ENCODE measurements around the gene HCRT. TPM values are rescaled to one million over a fixed set of nuclear protein-coding genes. Genes with fewer than 3 reads are reported as not detected.
"Not testable (repeated sequence)": the region's sequence is repeated elsewhere in the genome, so short reads cannot be mapped to it uniquely, and the experiment has no call there.

HCRT gene, protein sequence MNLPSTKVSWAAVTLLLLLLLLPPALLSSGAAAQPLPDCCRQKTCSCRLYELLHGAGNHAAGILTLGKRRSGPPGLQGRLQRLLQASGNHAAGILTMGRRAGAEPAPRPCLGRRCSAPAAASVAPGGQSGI
- polyA plus RNA-seq, result not detected

DNA sequence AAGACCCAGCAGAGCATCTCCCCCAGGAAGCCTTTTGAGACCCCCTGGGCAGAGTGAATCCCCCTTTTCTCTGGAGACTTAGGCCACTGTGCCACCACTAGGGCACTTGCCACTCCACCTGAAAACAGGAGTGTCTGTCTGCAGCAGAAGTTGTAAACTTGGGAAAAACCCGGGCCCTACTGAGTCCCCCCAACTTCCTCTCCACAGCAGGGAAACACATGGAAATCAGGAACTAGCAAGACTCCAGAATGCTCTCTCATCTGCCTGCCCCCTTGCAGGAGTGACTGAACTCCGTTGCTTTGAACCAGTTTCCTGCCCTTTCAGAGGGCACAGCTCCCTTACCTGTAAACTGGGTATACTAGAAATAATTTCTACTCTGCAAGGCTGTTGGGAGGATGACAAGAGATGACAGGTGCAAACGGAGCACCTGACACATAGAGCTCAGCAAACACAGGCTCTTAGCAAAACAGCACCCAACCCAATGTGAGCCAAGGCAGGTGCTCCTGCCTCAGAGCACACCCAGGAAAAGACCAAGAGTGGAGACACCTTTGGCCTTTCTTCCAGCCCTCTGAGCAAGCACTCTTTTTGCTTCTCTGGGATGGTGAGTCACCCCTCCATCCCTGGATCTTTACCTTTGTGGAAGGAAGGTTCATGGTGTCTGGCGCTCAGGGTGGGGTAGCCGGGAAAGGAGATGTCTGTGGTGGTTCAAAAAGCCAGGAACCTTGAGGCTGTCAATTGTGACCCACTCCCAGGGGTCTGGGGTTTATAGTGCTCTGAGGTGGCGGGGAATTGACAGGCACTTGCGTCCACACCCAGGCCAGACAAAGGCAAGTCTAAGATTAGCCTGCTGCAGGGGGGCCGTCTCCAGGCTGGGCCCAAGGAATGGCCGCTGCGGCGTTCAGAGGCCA is at the start of gene HCRT:
HCRT (minus strand) TSS at position 740 of the 908 bp plus-strand sequence; CDS start at position 653, 87 bp downstream.
- H3K9me3 Mint-ChIP-seq, result no peaks in the 10 kb centered on the region
- H3K27me3 Mint-ChIP-seq (ENCODE audit: low read depth in 3 of 3), result peaks cover 0 to 7% (median 3%) of the 10 kb centered on the region in 3 donors
- H3K36me3 Mint-ChIP-seq, result peaks cover 0 to under 1% (median 0%) of the 10 kb centered on the region in 3 donors
- no peak for DNase-seq
- H3K4me1 Mint-ChIP-seq, result peaks cover 34 to 38% of the 10 kb centered on the region in 2 donors
- H3K27ac Mint-ChIP-seq, result peak within 1 kb of the TSS in 4 of 6 donors; percentile 71 to 81 (median 74)
- H3K4me3 Mint-ChIP-seq, result peak within 1 kb of the TSS; percentile 80 to 95 (median 92)

DNA sequence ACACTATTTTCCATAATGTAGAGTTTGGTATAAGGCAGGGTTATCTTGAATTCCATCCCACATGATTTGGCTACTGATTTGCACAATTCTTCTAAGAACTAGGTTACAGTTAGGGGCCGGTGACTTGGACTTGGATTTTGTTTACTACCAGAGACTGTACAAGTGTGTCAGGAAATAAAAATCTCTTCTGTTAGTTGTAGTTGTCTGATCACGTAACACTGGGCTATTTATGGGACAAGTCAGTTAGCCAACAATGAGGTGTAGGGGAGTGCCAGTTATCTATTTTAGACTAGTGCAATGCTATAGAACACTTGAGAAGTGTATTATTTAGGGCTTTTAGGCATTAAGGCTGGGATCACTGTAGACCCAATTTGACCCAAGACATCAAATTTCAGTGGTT is 48.7 kb upstream of the HCRT start:
- Mint-ChIP-seq H3K36me3 (no peaks in the 10 kb centered on the region), H3K27ac (peak overlapping the region in 1 of 6 donors; percentile 17), H3K4me1 (peaks cover 5 to 24% of the 10 kb centered on the region in 2 donors), H3K27me3 (ENCODE audit: low read depth in 3 of 3) (no peaks in the 10 kb centered on the region), H3K4me3 (no peak overlapping the region), H3K9me3 (no peaks in the 10 kb centered on the region)
- DNase-seq, result no peak

DNA sequence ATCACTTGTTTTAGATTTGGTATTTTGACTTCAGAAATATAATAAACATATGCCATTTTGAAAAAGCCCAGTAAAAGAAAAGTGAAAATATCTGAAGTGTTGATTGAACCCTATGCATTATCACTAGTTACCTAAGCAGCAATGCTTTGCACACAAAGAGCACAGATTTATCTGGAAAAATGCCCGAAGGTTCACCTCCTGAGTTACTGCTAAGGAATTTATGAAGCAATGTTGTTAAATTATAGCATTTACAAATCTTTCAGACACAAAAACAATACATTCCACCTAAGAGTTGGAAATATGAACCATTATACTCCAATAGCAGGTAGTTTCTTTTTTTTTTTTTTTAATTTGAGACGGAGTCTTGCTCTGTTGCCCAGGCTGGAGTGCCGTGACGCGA is 47.9 kb upstream of the HCRT start:
- peaks cover 0 to 2% (median 0%) of the 10 kb centered on the region in 3 donors for H3K36me3 Mint-ChIP-seq
- no peaks in the 10 kb centered on the region for H3K27me3 Mint-ChIP-seq (ENCODE audit: low read depth in 3 of 3)
- no peak for DNase-seq
- no peak overlapping the region for H3K27ac Mint-ChIP-seq
- H3K4me3 Mint-ChIP-seq, result no peak overlapping the region
- H3K9me3 Mint-ChIP-seq, result no peaks in the 10 kb centered on the region
- H3K4me1 Mint-ChIP-seq, result peaks cover 5 to 24% of the 10 kb centered on the region in 2 donors

DNA sequence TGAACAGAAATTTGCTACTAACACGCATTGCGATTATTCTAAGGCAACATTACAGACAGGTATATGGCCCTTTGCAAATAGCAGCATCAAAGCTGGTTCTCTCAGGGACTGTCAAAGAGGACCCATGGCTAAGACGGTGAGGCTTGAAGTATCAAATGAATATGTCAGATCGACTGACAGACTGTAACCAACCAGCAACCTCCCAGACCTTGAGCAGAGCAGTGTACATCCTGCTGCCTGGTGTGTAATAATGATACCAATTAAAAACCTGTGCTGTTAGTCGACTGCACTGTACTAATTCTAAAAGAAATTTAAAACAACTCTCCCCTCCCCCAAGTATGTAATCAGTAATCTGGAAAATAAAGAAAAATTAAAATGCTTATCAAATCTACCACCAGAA is 45.0 kb upstream of the HCRT start:
- Mint-ChIP-seq H3K27ac (peak overlapping the region in 1 of 6 donors; percentile 60), H3K9me3 (no peaks in the 10 kb centered on the region), H3K4me3 (no peak overlapping the region), H3K4me1 (peaks cover 0 to 18% of the 10 kb centered on the region in 2 donors), H3K27me3 (ENCODE audit: low read depth in 3 of 3) (no peaks in the 10 kb centered on the region), H3K36me3 (peaks cover 0 to 7% (median 3%) of the 10 kb centered on the region in 3 donors)
- DNase-seq, result no peak

DNA sequence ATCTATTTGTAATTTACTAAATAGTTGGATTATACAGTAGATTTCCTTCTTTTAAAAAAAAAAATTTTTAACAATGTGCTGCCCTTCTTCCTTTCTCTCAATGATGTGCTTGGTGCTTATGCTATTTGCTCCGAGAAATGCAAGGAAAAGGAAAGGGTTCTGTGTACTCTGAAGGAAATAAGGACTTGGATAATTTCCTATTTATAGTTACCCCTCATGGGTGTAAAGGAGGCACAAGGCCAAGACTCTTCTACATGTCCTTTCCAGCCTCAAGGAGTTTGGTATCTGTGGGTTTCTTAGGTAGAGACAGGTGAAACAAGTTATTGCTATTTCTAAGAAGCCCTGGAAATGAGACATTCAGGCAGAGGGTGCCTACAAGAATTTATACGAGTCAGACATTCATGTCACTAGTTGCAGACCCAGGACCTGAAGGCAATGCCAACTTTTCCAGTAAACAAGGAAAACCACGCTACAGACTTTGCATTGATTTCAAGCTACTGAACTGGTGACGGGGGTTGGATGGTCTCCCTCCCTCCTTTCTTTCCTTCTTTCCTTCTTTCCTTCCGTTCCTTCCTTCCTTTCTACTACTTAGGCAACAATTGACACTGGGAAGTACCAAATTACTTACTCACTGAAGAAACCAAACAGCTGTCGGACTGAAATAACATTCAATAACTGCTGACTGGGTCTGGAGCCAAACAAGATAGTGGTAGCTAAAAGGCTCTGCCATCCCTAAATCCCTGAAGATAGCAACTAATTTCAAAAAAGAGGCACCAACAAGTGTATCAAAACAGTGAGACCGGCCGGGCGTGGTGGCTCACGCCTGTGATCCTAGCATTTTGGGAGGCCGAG is 42.8 kb upstream of the HCRT start:
- Mint-ChIP-seq H3K4me3 (no peak overlapping the region), H3K9me3 (no peaks in the 10 kb centered on the region), H3K27ac (peak overlapping the region in 3 of 6 donors; percentile 31 to 70 (median 60)), H3K36me3 (peaks cover 3 to 7% (median 6%) of the 10 kb centered on the region in 3 donors), H3K4me1 (peaks cover 4 to 8% of the 10 kb centered on the region in 2 donors), H3K27me3 (ENCODE audit: low read depth in 3 of 3) (no peaks in the 10 kb centered on the region)
- no peak for DNase-seq

DNA sequence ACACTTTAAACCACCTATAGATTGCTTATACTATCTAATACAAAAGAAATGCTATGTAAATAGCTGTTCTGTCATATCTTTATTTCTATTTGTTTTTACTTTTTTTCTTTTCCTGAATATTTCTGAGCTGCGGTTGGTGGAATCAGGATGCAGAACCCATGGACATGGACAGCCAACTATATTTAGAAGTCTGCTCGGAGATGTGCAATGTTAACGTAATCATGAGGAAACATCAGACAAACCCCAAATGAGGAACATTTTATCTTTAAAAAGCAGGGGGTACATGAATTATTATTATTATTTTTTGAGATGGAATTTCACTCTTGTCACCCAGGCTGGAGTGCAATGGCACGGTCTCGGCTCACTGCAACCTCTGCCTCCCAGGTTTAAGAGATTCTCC is 40.4 kb upstream of the HCRT start:
- no peak for DNase-seq
- peaks cover 4 to 10% of the 10 kb centered on the region in 2 donors for H3K4me1 Mint-ChIP-seq
- H3K27ac Mint-ChIP-seq, result no peak overlapping the region
- H3K4me3 Mint-ChIP-seq, result no peak overlapping the region
- no peaks in the 10 kb centered on the region for H3K9me3 Mint-ChIP-seq
- H3K27me3 Mint-ChIP-seq (ENCODE audit: low read depth in 3 of 3), result peaks cover 0 to 3% (median 0%) of the 10 kb centered on the region in 3 donors
- H3K36me3 Mint-ChIP-seq, result peaks cover 7 to 12% (median 9%) of the 10 kb centered on the region in 3 donors

DNA sequence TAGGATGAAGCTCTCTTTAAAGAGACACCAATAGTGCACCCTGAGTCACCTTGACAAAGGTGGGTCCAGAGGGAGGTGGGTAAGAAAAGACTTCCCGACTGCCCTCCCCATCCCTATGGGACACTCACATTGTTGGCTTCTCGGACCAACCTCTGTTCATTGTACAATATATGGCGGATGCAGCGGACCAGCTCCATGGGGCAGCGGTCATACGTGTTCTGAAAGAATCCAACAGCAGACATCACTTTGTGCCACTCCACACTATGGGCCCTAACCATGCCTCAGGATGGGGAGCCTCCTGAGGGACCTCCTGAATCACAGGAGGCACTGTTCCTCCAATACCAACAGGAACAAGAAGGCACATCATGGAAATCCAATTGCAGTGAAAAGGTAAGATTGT is 39.4 kb upstream of the HCRT start:
- no peaks in the 10 kb centered on the region for H3K9me3 Mint-ChIP-seq
- peaks cover 4 to 10% of the 10 kb centered on the region in 2 donors for H3K4me1 Mint-ChIP-seq
- no peak overlapping the region for H3K4me3 Mint-ChIP-seq
- H3K27ac Mint-ChIP-seq, result peak overlapping the region in 1 of 6 donors; percentile 7
- peaks cover 0 to 3% (median 0%) of the 10 kb centered on the region in 3 donors for H3K27me3 Mint-ChIP-seq (ENCODE audit: low read depth in 3 of 3)
- no peak for DNase-seq
- H3K36me3 Mint-ChIP-seq, result peaks cover 7 to 16% (median 9%) of the 10 kb centered on the region in 3 donors

DNA sequence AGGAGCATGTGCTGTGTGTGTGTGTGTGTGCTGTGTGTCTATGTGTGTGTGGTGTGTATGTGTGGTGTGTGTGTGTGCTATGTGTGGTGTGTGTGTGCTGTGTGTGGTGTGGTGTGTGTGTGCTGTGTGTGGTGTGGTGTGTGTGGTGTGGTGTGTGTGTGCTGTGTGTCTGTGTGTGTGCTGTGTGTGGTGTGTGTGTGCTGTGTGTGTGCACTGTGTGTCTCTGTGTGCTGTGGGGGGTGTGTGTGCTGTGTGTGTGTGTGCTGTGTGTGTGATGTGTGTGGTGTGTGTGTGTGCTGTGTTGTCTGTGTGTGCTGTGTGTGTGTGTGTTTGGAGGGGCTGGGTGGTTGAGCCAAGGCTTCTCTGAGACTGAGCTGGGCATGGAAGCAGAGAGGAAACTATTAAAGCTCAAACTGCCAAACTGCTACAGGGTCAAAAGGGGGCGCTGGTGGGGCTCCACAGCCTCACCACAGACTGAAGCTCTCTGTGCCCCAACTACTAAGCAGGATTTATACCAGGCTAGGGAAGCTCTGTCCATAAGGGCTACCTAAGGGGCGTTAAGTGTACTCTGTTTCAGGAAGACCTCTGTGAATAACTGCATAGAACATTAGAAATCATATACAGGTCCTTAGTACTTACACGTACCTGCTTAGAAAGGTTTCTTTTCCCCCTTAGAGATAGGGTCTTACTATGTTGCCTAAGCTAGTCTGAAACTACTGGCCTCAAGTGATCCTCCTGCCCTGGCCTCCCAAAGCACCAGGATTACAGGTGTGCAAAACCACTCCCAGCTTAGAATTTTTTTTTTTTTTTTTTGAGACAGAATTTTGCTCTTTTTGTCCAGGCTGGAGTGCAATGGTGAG is 36.9 kb upstream of the HCRT start:
- peak; percentile 33 to 52 (median 35) for DNase-seq
- Mint-ChIP-seq H3K4me3 (no peak overlapping the region), H3K27ac (peak overlapping the region in 4 of 6 donors; percentile 3 to 85 (median 48)), H3K9me3 (no peaks in the 10 kb centered on the region), H3K36me3 (peaks cover 7 to 26% (median 13%) of the 10 kb centered on the region in 3 donors), H3K27me3 (ENCODE audit: low read depth in 3 of 3) (peaks cover 0 to 3% (median under 1%) of the 10 kb centered on the region in 3 donors), H3K4me1 (peaks cover 4 to 10% of the 10 kb centered on the region in 2 donors)

DNA sequence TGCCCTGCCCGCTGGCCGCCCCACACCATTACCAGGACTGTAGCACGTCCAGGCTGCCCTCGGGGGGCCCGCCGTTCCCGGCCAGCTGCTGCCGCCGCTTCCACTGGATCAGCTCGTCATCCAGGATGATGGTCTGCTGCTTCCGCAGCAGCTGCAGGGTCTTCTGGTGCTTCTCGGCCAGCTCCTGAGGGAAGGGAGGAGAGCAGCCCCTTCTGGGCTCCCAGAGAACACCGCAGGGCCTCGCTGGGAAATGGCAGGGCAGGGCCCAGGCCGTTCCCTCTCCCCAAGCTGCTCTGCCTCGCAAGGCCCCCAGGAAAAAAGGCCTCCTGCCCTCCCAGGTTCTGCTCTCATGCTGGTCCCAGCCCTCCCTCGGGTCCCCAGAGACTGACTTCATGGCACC is 34.0 kb upstream of the HCRT start:
- H3K4me3 Mint-ChIP-seq; H3K27ac Mint-ChIP-seq; H3K9me3 Mint-ChIP-seq; DNase-seq; H3K27me3 Mint-ChIP-seq (ENCODE audit: low read depth in 3 of 3); H3K4me1 Mint-ChIP-seq: not testable (repeated sequence)
- peaks cover 15 to 37% (median 23%) of the 10 kb centered on the region in 3 donors for H3K36me3 Mint-ChIP-seq

DNA sequence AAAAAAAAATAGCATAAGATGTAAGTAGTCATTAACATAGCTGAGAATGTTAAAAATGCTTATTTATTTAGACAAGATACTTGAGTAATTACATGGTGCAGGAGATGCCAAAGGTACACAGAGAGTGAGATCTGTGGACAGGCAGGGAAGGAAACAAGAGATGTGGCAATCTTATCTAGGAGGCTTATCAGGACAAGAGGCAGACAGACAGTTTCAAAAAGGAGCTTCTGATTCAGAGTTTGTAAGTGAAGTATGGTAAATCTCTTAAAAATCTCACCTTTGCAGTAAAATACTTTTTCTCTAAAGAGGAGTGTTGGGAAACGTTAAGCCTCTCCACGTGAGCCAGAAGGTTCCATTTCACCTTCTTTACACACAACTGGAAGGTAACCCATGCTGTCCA is 28.9 kb upstream of the HCRT start:
- DNase-seq, result no peak
- no peaks in the 10 kb centered on the region for H3K9me3 Mint-ChIP-seq
- no peak overlapping the region for H3K4me3 Mint-ChIP-seq
- peaks cover 29 to 53% (median 30%) of the 10 kb centered on the region in 3 donors for H3K36me3 Mint-ChIP-seq
- no peaks in the 10 kb centered on the region for H3K4me1 Mint-ChIP-seq
- peaks cover 0 to 2% (median 0%) of the 10 kb centered on the region in 3 donors for H3K27me3 Mint-ChIP-seq (ENCODE audit: low read depth in 3 of 3)
- H3K27ac Mint-ChIP-seq, result no peak overlapping the region

DNA sequence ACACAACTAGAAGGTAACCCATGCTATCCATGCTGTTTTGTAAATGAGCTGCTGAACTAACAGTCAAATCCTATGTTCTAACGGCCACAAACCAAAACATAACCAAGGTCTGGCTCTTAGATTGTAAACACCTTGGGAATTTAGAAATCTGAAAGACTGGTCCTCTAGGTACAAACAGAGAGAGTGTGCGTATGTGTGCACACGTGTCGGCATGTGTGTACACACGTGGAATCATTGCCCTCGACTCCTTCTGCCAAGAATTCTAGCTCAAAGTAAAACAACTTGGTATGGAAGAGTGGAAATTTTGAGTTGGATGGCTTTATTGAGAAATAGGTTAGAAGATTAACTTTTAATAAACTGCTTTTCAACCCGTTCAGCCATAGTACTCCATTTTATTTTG is 27.1 kb upstream of the HCRT start:
- no peak for DNase-seq
- H3K36me3 Mint-ChIP-seq, result peaks cover 32 to 51% (median 34%) of the 10 kb centered on the region in 3 donors
- H3K9me3 Mint-ChIP-seq, result no peaks in the 10 kb centered on the region
- H3K4me3 Mint-ChIP-seq, result no peak overlapping the region
- no peaks in the 10 kb centered on the region for H3K4me1 Mint-ChIP-seq
- H3K27me3 Mint-ChIP-seq (ENCODE audit: low read depth in 3 of 3), result peaks cover 0 to 2% (median 0%) of the 10 kb centered on the region in 3 donors
- H3K27ac Mint-ChIP-seq, result no peak overlapping the region

DNA sequence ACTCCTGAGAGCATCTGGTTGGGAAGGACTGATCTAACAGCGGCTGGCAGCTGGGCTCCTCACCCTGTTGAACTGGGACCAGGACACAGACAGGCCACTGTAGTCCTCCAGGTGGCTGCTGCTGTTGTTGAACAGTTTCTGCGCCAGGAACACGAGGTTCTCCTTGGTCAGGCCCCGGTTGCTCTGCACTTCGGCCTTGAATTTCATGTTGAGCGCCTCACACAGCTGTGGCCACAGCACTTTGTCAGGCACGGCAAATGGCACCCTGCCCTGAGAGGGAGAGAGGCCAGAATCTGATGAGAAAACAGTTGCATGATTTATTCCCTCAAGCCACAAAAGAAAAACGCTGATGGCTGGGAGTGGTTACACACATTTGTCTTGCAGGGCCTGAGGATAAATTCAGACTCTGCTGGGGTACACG is 26.7 kb upstream of the HCRT start:
- H3K4me1 Mint-ChIP-seq; DNase-seq; H3K4me3 Mint-ChIP-seq; H3K27me3 Mint-ChIP-seq (ENCODE audit: low read depth in 3 of 3); H3K9me3 Mint-ChIP-seq: not testable (repeated sequence)
- Mint-ChIP-seq H3K36me3 (peaks cover 31 to 51% (median 32%) of the 10 kb centered on the region in 3 donors), H3K27ac (peak overlapping the region in 1 of 6 donors; percentile 48)

DNA sequence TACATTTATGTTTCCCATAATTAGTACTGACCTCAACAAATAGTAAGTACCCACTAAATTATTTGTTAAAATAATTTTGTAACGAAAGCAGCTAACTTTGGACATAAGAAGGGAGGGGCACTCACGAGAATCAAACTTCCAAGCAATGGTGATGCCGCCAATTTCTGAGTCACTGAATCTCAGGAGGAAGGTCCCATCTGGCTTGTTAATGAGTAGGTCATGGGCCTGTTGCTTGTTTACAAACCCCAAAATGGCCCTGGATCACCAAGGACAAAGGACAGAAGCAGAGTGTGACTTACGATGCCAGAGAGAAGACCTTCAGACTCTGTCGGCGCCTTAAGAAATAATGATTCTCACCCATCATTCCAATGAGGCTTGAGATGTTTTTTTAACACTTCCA is 24.8 kb upstream of the HCRT start:
- Mint-ChIP-seq H3K9me3 (no peaks in the 10 kb centered on the region), H3K4me3 (no peak overlapping the region), H3K4me1 (no peaks in the 10 kb centered on the region), H3K36me3 (peaks cover 23 to 43% (median 32%) of the 10 kb centered on the region in 3 donors), H3K27ac (no peak overlapping the region), H3K27me3 (ENCODE audit: low read depth in 3 of 3) (no peaks in the 10 kb centered on the region)
- no peak for DNase-seq

All from immature natural killer cell (primary cell).